Ascending aorta (tissue), 2 donors: ENCODE results near the gene AKT3. TPM values are rescaled to one million over a fixed set of nuclear protein-coding genes. Genes with fewer than 3 reads are reported as not detected.

Source experiments
- DNase-seq, 2 donors: peaks; one replicate each; pipeline ENCODE4 v3.0.0-alpha.2; 2019; ENCODE audit warnings: low spot score in 2 of 2
- H3K27ac ChIP-seq, 2 donors: fragments of 200-600 bp; sonication (generic); one replicate each; pipeline ENCODE4 v1.5.1; 2016 to 2017; ENCODE audit warnings: mild to moderate bottlenecking in 1 of 2
- H3K27me3 ChIP-seq: fragments of 200-600 bp; sonication (generic); one replicate; pipeline ENCODE4 v1.5.1; 2017
- H3K36me3 ChIP-seq, 2 donors: fragments of 200-600 bp; sonication (generic); one replicate each; pipeline ENCODE4 v1.5.1; 2016
- H3K4me1 ChIP-seq, 2 donors: fragments of 200-600 bp; sonication (generic); one replicate each; pipeline ENCODE4 v1.5.1; 2016 to 2017; ENCODE audit warnings: mild to moderate bottlenecking in 1 of 2
- H3K4me3 ChIP-seq, 2 donors: fragments of 200-600 bp; sonication (generic); one replicate each; pipeline ENCODE4 v1.5.1; 2016 to 2017; ENCODE audit warnings: mild to moderate bottlenecking in 1 of 2
- H3K9me3 ChIP-seq, 2 donors: fragments of 200-600 bp; sonication (generic); one replicate each; pipeline ENCODE4 v1.5.1; 2016
- intact Hi-C: fragments of 100-400 bp; cut with DNase I; formaldehyde crosslinking; loops from one replicate; pipeline ENCODE4 v1.15.1; 2023
- total RNA-seq: library from RNA; depleted of rRNA; stranded (reverse); fragments of >200 nt; gene quantifications from one replicate; pipeline ENCODE4 v1.1.0, GENCODE V29; 2016
- TF ChIP-seq, protein P1 (sequence below), 3 experiments: fragments of 200-600 bp in 2 of 3; fragments of 450-650 bp in 1 of 3; sonication (generic) in 2 of 3; IDR thresholded peaks; one replicate each; pipeline ENCODE4 v1.5.1; 2016 to 2019; ENCODE audit warnings: antibody characterized with exemption in 3 of 3, mild to moderate bottlenecking in 1 of 3, moderate library complexity in 1 of 3

AKT3 gene
- total RNA-seq, 1 donor from 2014 or later = 38.0 TPM

DNA sequence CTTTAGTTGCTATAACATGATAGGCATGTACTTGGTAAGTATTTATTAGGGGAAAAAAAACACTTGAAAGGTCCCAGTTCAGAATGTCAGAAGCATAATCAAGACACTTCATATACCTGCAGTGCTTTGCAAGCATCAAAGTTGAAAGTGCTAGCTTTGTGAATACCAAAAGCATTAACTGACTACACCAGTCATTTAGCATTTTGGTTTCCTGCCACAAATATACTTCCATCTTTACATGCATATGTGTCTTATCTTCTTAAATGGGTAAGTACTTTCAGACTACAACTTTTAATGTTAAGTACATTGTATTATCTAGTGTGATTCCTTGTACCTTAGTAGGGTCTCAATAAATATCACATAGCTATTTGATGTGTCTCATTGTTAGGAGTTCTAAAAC is 43.7 kb downstream of the AKT3 start:
- H3K9me3 ChIP-seq = no peaks in the 10 kb centered on the region
- H3K27me3 ChIP-seq = no peaks in the 10 kb centered on the region
- intact Hi-C loops = no loop called here
- no peak for DNase-seq
- TF ChIP-seq, protein P1, sequence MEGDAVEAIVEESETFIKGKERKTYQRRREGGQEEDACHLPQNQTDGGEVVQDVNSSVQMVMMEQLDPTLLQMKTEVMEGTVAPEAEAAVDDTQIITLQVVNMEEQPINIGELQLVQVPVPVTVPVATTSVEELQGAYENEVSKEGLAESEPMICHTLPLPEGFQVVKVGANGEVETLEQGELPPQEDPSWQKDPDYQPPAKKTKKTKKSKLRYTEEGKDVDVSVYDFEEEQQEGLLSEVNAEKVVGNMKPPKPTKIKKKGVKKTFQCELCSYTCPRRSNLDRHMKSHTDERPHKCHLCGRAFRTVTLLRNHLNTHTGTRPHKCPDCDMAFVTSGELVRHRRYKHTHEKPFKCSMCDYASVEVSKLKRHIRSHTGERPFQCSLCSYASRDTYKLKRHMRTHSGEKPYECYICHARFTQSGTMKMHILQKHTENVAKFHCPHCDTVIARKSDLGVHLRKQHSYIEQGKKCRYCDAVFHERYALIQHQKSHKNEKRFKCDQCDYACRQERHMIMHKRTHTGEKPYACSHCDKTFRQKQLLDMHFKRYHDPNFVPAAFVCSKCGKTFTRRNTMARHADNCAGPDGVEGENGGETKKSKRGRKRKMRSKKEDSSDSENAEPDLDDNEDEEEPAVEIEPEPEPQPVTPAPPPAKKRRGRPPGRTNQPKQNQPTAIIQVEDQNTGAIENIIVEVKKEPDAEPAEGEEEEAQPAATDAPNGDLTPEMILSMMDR (IDR thresholded peaks at IDR 0.05) = no peak
- peaks cover 0 to 5% of the 10 kb centered on the region in 2 donors for H3K4me1 ChIP-seq
- no peak overlapping the region for H3K4me3 ChIP-seq
- no peak overlapping the region for H3K27ac ChIP-seq
- peaks cover 0 to 3% of the 10 kb centered on the region in 2 donors for H3K36me3 ChIP-seq

DNA sequence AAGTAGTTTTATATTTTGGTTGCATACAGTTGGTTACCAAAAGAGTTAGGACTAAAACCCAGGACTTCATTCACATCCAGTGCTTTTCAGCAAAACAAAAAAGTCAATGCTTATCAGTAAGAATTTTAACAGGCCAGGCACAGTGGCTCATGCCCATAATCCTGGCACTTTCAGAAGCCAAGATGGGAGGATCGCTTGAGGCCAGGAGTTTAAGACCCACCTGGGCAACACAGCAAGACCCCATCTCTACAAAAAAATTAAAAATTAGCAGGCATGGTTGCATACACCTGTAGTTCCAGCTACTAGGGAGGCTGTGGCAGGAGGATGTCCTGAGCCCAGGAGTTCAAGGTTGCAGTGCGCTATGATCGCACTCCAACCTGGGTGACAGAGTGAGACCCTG is 47.3 kb downstream of the AKT3 start:
- Histone ChIP-seq H3K36me3 (peaks cover 0 to 3% of the 10 kb centered on the region in 2 donors), H3K4me1 (peaks cover 0 to 5% of the 10 kb centered on the region in 2 donors), H3K9me3 (no peaks in the 10 kb centered on the region), H3K4me3 (no peak overlapping the region), H3K27ac (no peak overlapping the region), H3K27me3 (no peaks in the 10 kb centered on the region)
- intact Hi-C loops = no loop called here
- TF ChIP-seq, protein P1 (IDR thresholded peaks at IDR 0.05) = no peak
- no peak for DNase-seq

DNA sequence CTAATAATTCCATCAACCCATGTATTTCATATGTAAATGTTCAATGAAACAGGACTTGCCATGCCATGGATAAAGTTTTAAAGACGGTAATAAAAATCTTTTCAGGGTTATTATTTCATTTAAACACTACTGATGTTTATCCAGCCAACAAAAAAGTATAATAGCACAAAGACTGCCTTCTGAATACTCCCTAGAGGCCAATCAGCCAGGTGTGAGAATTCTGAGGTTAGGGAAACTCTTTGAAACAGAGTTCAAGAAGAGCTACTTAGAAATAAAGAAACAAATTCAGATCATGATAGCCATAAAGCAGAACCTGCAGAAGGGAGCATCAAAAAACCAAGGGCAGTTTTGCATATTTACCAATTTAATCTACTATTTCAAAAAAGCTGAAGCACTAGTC is 48.7 kb downstream of the AKT3 start:
- H3K36me3 ChIP-seq = no peaks in the 10 kb centered on the region
- TF ChIP-seq, protein P1 (IDR thresholded peaks at IDR 0.05) = no peak
- H3K27me3 ChIP-seq = no peaks in the 10 kb centered on the region
- DNase-seq = no peak
- H3K4me1 ChIP-seq = peaks cover 0 to 5% of the 10 kb centered on the region in 2 donors
- intact Hi-C loops = no loop called here
- H3K27ac ChIP-seq = no peak overlapping the region
- H3K9me3 ChIP-seq = no peaks in the 10 kb centered on the region
- H3K4me3 ChIP-seq = no peak overlapping the region

DNA sequence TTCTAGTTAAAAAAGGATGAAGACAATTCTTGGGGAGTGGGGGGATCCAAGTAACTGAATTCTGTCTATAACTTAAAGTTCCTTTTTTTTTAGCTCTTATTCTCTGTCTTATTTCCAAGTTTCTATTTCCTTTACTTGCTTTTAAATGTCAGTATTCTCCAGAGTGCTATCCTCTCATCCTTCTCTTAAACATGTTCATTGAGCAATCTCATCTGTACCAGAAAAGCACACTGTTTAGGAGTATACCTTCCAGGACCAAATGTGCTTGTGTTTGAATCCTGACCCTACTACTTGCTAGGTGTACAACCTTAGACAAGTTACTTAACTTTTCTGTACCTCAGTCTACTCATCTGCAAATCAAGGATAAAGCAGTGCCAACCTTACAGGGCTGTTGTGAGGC is 50.1 kb downstream of the AKT3 start:
- Histone ChIP-seq H3K4me1 (peaks cover 0 to 5% of the 10 kb centered on the region in 2 donors), H3K4me3 (no peak overlapping the region), H3K36me3 (no peaks in the 10 kb centered on the region), H3K27me3 (no peaks in the 10 kb centered on the region), H3K27ac (no peak overlapping the region), H3K9me3 (no peaks in the 10 kb centered on the region)
- TF ChIP-seq, protein P1 (IDR thresholded peaks at IDR 0.05) = no peak
- intact Hi-C loops = no loop called here
- DNase-seq = no peak

DNA sequence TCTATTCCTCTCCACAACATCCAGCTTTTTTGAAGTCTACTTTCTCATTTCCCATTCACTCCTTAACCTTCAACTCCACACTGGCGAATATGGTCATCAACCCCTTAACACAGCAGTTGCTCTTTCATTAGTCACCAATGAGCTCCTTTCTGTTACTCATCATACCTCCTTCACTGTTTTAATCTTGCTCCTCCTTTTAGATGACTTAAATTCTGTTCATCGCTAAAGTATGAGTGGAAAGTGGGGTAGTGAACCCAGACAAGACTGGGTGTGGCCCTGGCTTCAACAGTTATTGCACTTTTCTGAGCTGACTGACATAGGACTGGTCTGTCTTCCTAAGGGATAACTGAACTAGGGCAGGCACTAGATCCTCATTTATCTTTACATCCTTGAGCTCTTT is 51.3 kb downstream of the AKT3 start:
- Histone ChIP-seq H3K9me3 (no peaks in the 10 kb centered on the region), H3K27me3 (no peaks in the 10 kb centered on the region), H3K4me1 (peaks cover 0 to 5% of the 10 kb centered on the region in 2 donors), H3K27ac (no peak overlapping the region), H3K36me3 (no peaks in the 10 kb centered on the region), H3K4me3 (no peak overlapping the region)
- no peak for DNase-seq
- intact Hi-C loops = no loop called here
- TF ChIP-seq, protein P1 (IDR thresholded peaks at IDR 0.05) = no peak

DNA sequence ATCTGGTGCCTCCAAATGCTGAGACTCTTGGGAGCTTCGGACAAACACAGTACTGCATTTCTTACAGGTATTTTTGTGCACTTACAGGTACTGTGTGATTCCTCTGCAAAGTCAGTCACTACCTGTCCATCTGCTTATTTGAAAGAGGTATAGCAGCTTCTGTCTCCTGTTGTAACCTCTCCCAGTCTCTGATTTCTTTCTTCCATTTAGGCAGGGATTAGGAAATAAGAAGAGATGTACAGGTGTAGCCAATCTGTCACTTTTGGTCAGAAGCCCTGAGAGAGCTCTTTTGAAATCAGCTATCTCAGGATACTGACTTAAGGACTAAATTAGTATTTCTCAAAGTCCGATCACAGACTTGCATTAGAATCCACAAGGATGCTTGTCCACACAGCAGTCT is 54.0 kb downstream of the AKT3 start:
- H3K27me3 ChIP-seq = no peaks in the 10 kb centered on the region
- no peak overlapping the region for H3K27ac ChIP-seq
- DNase-seq = no peak
- no peak overlapping the region for H3K4me3 ChIP-seq
- no peaks in the 10 kb centered on the region for H3K9me3 ChIP-seq
- peaks cover 0 to 15% of the 10 kb centered on the region in 2 donors for H3K4me1 ChIP-seq
- TF ChIP-seq, protein P1 (IDR thresholded peaks at IDR 0.05) = no peak
- H3K36me3 ChIP-seq = no peaks in the 10 kb centered on the region
- intact Hi-C loops = no loop called here
